Glomerular endothelial cell (primary cell): ENCODE results near the gene TBX1. TPM values are rescaled to one million over a fixed set of nuclear protein-coding genes. Genes with fewer than 3 reads are reported as not detected.
"Not testable (repeated sequence)": the region's sequence is repeated elsewhere in the genome, so short reads cannot be mapped to it uniquely, and the experiment has no call there.

ENCODE experiments used
- DNase-seq: peaks from one replicate; pipeline ENCODE4 v3.0.0-alpha.2; 2011; ENCODE audit warnings: low read depth, low spot score; ENCODE audit errors: extremely low read depth
- total RNA-seq: library from RNA; depleted of rRNA; stranded (reverse); fragments of >200 nt; gene quantifications from 2 replicates; pipeline ENCODE4 v1.2.3, GENCODE V29; 2015

TBX1 gene
- total RNA-seq, 1 donor from 2014 or later, result 3.6 TPM

GRCh38 chr22:19763458-19764298 is 3.1 kb downstream of the TBX1 start:
- DNase-seq, result no peak

DNA sequence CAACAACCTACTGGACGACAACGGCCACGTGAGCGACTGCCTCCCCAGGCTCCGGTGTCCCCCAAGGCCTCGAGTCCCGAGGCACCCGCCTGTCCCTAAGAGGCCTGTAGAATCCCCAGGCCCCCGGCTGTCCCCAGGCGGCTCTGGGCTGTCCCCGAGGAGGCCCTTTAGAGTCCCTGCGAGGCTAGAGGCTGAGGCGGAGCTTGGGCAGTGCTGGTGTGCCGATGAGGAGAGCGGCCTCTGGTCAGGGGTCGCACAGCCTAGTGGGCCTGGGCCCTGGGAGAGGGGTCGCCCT is 3.7 kb downstream of the TBX1 start:
- DNase-seq, result no peak

DNA sequence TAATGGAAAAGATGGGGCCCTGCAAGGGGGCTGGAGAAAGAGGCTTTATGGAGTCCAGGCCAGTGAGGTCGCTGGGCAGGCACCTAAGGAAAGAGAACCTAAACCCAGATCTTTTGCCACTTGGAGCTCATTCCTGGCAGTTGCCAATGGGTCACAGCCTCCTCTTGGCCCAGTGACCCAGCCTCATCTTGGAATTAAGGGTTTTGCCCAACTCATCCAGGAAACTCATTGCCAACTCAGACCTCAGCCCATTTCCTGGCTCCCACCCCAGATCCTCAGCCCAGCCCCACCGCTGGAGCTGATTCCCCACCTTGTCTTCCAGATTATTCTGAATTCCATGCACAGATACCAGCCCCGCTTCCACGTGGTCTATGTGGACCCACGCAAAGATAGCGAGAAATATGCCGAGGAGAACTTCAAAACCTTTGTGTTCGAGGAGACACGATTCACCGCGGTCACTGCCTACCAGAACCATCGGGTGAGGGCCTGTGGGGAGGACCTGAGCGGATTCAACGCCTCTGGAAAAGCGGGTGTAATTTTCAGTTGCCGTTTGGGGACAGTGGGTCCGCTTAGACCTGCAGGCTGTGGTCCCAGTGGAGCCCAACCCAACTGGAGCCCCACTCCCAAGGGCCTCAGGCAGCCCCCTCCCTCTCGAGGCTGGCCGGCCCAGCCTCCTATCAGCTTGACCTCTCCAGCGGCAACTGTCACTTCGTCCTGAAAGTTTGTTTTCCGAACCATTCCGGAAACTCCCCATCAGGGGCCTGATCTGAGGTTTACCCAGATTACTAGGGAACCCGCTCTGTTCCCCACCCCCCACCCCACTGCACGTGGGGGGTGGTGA is 4.3 kb downstream of the TBX1 start:
- no peak for DNase-seq

- DNase-seq, result no peak
Observed at GRCh38 chr22:19765477-19766239, 5.1 kb downstream of the TBX1 start.

DNA sequence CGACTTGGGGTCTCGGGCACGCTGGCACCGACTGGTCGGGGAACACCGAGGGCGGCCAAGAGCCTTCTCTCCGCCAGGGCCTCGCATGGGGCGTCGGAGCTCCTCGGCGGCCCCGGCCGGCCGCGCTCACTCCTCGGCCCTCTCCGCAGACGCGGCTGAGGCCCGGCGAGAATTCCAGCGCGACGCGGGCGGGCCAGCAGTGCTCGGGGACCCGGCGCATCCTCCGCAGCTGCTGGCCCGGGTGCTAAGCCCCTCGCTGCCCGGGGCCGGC is 5.6 kb downstream of the TBX1 start:
- DNase-seq, result no peak

DNA sequence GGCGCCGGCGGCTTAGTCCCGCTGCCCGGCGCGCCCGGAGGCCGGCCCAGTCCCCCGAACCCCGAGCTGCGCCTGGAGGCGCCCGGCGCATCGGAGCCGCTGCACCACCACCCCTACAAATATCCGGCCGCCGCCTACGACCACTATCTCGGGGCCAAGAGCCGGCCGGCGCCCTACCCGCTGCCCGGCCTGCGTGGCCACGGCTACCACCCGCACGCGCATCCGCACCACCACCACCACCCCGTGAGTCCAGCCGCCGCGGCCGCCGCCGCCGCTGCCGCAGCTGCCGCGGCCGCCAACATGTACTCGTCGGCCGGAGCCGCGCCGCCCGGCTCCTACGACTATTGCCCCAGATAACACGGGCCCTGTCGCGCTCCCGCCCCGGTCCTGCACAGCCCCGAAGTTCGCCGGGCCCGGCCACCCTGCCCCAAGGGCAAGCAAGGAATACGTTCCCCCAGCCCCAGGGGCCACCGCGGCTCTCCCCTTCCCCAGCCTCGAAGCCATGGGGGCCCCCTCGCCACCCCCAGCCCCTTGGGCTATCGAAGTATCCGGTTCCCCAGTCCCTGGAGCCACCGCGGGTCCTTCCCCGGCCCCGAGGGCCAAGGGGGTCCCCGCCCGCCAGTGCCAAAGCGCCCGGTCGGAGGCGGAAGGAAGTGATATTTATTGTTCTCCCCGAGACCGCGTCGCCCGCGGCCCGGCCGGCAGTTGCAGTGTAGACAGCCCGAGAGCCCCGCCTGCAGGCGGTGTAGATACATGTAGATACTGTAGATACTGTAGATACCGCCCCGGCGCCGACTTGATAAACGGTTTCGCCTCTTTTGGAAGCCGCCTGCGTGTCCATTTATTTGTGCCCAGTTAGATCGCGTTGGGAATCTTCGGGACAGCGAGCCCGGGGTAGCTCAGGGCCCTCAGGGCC is 6.2 kb downstream of the TBX1 start:
- DNase-seq, result no peak

- no peak for DNase-seq
Observed at GRCh38 chr22:19767427-19768341, 7.1 kb downstream of the TBX1 start.

DNA sequence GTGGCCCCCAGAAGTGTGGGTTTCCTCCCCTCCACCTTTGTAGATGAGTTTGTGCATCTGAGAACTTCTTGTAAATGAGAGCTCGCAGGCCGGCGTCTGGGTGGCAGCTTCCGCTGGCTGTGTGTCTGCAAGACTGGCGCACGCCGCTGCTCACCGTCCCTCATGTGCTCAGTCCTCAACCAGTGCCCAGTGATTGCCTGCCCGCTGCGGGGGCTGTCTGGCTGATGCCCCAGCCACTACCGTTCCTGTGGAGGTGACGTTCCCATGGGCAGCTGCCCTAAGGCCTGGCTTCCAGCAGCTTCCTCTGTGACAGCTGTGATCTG is 8.8 kb downstream of the TBX1 start:
- no peak for DNase-seq

DNA sequence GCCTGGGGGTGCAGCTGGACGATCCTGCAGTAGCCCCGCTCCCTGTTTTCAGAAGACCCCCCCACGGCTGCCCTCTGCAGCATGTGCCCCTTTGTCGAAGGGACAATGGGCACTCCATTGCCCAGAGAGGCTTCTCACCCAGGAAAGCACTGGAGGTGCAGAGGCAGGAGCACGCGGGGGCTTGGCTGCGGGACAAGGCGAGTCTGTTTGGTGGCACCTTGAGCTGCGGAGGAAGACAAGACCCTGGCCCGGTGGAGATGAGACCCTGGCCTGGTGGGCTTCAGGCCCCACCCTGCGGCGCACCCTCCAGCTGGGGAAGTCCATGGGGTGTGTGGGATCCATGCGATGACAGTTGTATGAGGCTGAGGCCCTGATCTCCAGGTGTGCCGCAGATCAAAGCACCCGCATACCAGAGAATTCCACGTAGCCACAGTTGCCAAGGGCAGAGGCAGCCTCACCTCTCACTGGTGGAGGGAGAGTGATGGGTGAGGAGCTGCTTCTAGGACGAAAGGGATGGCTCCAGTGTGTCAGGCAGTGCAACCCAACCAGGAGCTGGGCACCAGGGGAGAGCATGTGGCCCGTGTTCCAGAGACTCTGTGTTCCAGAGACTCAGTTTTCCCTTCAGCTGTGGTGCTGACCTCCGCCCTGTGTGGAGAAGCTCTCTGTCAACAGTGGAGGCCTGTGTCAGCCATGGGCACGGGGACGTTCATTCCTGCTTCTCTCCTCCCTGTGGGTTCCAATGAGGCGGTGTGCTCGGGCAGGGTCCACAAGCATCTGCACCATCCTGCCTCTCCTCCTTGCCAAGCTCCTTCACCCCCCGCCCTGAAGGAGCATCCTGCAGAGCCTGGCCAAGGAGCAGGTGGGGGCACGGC is 10.0 kb downstream of the TBX1 start:
- no peak for DNase-seq

GRCh38 chr22:19772422-19772672 is 11.8 kb downstream of the TBX1 start:
- no peak for DNase-seq

DNA sequence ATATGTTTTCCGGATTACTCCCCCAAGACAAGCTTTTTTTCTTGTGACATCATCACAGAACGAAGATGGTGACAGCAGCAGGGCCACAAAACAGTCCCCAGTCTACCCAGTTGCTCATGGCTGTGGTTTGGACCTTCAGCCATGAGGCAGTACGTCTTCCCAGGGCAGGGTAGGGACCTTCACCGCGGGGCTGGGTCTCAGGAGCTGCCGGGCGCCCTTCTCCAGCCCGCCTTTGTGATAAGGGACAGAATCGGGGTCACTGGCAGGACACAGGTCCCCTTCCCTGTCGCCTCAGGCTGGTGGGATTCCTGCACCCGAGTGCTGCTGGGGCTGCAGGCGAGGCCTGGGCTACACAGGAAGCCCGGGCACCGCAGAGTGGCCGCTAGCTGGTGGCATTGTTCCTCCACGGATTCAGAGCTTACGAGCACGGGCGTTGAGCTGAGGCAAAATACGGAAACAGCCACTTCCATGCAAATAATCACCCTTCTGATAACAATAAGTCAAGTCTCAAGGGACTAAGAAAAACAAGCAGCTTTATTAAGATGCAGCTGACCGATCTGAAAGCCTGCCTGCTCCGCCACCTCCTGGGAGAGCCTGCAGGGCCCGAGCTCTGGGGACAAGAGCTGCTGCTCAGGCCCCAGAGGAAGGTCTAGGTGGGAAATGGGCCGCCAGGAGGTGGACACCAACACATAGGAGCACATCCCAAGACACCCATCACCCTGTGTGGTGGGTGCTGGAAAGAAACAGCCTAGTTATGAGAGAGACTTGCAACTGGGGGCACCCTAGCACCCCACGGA is 12.3 kb downstream of the TBX1 start:
- DNase-seq, result peak; percentile 42

- DNase-seq, result no peak
Observed at GRCh38 chr22:19773470-19774040, 13.0 kb downstream of the TBX1 start.

- no peak for DNase-seq
Observed at GRCh38 chr22:19774628-19775027, 14.1 kb downstream of the TBX1 start.

DNA sequence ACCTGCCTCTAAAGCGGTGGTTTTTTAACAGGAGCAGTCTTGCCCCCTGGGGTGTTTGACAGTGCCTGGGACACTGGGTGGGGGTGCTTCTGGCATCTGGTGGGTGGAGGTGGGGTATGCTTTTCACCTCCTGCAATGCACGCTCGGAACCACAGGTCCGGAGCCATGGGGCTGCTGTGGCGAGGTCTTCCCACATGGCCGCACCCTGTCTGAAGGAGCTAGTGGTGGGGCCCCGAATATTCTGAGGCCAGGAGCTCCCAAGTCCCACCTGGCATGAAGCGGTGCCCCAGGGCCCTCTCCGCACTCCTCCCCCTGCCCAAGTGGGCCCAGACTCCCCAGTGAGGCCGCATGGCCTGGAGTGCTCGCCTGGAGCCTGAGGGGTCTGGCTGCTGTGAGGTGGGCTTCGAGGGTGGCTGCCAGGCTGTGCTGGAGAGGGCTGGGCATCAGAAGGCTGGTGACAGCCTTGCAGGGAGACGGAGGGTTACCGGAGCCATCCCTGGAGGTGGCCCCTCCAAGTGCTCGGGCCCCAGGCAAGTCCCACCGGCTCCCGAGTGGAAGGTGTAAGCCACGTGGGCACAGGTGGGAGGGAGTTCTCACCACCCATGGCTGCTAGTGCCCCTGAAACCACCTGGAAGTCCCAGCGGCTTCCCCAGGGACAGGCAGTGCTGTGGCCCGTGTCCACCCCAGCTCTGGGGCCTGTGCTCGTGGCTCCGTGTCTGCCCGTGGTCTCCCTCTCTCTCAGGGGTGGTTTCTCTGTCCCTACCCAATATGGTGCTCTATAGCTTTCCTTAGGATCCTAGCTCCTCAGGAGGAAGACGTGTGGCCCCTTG is 15.1 kb downstream of the TBX1 start:
- no peak for DNase-seq

GRCh38 chr22:19776433-19777031 is 16.0 kb downstream of the TBX1 start:
- DNase-seq, result no peak

DNA sequence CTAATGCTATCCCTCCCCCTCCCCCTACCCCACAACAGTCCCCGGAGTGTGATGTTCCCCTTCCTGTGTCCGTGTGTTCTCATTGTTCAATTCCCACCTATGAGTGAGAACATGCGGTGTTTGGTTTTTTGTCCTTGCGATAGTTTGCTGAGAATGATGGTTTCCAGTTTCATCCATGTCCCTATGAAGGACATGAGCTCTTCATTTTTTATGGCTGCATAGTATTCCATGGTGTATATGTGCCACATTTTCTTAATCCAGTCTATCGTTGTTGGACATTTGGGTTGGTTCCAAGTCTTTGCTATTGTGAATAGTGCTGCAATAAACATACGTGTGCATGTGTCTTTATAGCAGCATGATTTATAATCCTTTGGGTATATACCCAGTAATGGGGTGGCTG is 16.6 kb downstream of the TBX1 start:
- DNase-seq, result not testable (repeated sequence)

GRCh38 chr22:19779011-19779421 is 18.4 kb downstream of the TBX1 start:
- DNase-seq, result no peak
